Stomach smooth muscle (tissue), 2 donors: ENCODE data around the gene FEN1.

Experiments
- H3K27ac ChIP-seq: one replicate; pipeline ENCODE4 v1.7.0; 2013; ENCODE audit warnings: mild to moderate bottlenecking, low read length, inconsistent platforms
- H3K27me3 ChIP-seq, 2 donors: one replicate each; pipeline ENCODE4 v1.7.0; 2013; ENCODE audit warnings: low read length in 2 of 2; ENCODE audit not compliant: insufficient read depth in 2 of 2, control insufficient read depth in 1 of 2
- H3K36me3 ChIP-seq, 2 donors: one replicate each; pipeline ENCODE4 v1.7.0; 2013; ENCODE audit warnings: low read length in 2 of 2; ENCODE audit not compliant: control insufficient read depth in 2 of 2, insufficient read depth in 2 of 2
- H3K4me1 ChIP-seq: one replicate; pipeline ENCODE4 v1.7.0; 2013; ENCODE audit warnings: low read length; ENCODE audit not compliant: control insufficient read depth, insufficient read depth
- H3K4me3 ChIP-seq, 2 donors: one replicate each; pipeline ENCODE4 v1.7.0; 2013; ENCODE audit warnings: low read length in 2 of 2
- H3K9ac ChIP-seq, 2 donors: one replicate each; pipeline ENCODE4 v1.7.0; 2013; ENCODE audit warnings: low read length in 2 of 2, mild to moderate bottlenecking in 1 of 2
- H3K9me3 ChIP-seq, 2 donors: one replicate each; pipeline ENCODE4 v1.7.0; 2013; ENCODE audit warnings: low read length in 2 of 2; ENCODE audit not compliant: control insufficient read depth in 2 of 2
- donor health status: healthy.
- donor health status: Pancreatic carcinoma.

The FEN1 gene

DNA sequence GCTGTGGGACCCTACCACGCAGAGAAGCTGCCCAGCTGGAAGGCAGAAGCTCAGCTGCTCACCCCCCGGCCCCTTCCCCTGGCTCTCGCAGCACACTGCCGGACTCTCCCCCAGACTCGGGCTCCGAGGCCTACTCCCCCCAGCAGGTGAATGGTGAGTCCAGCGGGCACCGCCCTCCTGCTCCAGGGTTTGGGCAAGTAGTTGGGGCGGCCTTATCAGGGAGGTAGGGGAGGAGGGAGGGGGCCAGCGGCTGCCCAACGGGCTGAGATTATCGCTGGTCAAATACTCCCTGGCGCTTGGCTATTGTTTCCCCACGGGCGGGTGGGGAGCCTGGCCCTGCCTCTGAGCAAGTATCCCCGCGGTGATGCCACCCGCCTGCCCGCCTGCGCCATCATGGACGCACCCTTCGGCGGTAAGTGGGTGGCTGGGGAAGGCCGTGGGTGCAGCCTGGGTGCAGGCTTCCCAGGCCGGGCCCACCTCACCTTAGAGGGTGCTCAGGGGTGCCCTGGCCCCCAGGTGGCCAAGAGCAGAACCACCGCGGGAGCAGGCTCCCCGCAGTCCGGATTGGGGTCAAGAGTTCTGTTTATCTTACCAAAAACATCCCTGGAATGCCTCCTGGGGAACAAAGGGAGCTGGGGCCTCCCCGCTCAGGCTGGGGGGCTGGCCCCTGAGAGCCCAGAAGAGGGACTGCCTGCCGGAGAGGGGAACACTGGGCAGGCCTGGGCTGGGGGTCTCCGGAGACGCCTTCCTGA is 23.4 kb upstream of the FEN1 start:
- Histone ChIP-seq H3K4me1 (no peaks in the 10 kb centered on the region), H3K36me3 (no peaks in the 10 kb centered on the region), H3K27ac (no peak overlapping the region), H3K9ac (no peak overlapping the region), H3K27me3 (peaks cover under 1 to 1% of the 10 kb centered on the region in 2 donors), H3K4me3 (no peak overlapping the region), H3K9me3 (no peaks in the 10 kb centered on the region)

DNA sequence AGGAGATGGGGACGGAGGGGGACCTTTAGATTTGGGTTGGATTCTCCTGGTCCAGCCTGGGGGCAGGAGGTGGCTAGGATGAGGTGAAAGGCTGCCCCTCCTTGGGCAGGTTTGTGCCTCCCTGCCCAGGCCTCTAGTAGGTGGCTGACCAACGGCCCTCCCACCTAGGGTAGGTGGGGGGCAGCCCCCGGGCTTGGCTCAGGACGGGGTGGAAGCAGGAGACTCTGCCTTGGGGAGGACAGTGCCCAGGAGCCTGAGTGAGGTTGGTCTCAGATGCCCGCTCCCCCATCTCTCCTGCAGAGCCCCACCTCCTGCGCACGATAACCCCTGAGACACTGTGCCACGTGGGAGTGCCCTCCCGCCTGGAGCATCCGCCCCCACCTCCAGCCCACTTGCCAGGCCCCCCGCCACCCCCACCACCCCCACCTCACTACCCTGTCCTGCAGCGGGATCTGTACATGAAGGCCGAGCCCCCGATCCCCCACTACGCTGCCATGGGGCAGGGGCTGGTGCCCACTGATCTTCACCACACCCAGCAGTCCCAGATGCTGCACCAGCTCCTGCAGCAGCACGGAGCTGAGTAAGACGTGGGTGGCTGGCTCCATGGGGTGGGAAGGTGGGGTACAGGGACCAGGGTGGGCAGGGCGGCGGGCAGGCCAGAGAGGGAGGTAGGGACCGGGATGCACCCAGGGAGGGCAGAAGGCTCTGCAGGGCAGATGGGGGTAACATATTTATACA is 22.6 kb upstream of the FEN1 start:
- H3K36me3 ChIP-seq: no peaks in the 10 kb centered on the region
- no peaks in the 10 kb centered on the region for H3K4me1 ChIP-seq
- no peaks in the 10 kb centered on the region for H3K27me3 ChIP-seq
- no peak overlapping the region for H3K4me3 ChIP-seq
- no peaks in the 10 kb centered on the region for H3K9me3 ChIP-seq
- H3K9ac ChIP-seq: no peak overlapping the region
- H3K27ac ChIP-seq: no peak overlapping the region

DNA sequence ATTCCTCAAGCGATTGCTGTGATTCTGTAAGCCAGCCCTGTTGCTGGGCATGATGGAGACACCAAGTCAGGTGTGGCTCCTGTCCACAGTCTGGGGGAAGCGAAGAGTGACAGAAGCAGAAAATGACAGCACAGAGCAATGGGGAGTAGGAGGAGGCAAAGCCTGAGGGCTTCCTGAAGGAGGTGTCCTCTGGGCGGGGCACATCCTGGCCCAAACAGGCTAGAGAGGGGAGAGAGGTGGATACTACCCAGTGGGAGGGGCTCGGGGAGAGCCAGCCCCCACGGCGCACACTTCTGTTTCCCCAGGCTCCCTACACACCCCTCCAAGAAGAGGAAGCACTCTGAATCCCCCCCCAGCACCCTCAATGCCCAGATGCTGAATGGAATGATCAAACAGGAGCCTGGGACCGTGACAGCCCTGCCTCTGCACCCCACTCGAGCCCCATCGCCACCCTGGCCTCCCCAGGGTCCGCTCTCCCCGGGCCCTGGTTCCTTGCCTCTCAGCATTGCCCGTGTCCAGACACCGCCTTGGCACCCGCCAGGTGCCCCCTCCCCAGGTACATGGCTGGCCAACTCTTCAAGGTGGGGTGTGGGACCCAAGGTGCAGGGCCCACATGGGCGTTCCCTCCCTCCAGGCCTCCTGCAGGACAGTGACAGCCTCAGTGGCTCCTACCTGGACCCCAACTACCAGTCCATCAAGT is 21.4 kb upstream of the FEN1 start:
- Histone ChIP-seq H3K9ac (no peak overlapping the region), H3K4me3 (no peak overlapping the region), H3K27ac (no peak overlapping the region), H3K27me3 (no peaks in the 10 kb centered on the region), H3K9me3 (no peaks in the 10 kb centered on the region), H3K36me3 (no peaks in the 10 kb centered on the region), H3K4me1 (no peaks in the 10 kb centered on the region)

GRCh38 chr11:61771985-61772455 is 20.7 kb upstream of the FEN1 start:
- Histone ChIP-seq H3K9me3 (no peaks in the 10 kb centered on the region), H3K27me3 (no peaks in the 10 kb centered on the region), H3K27ac (no peak overlapping the region), H3K36me3 (no peaks in the 10 kb centered on the region), H3K9ac (no peak overlapping the region), H3K4me3 (no peak overlapping the region), H3K4me1 (peaks cover 2% of the 10 kb centered on the region)

DNA sequence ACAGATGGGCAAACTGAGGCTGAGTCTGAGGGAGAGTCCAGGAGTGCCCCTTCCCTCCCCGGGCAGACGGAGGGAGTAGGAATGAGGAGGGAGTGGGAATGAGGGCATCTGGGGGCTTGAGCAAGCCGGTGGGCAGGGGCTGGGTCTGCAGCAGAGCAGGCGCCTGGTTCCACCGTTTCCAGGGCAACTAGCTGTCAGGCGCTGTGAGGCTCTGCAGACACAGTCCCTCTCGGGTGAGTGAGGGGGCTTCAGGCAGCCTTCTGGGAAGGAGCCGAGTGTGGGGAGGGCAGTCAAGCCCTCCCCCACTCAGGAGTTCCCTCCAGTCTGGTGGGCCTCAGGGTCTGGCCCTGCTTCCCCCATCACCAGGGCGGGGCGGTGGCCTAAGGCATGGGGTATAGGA is 19.4 kb upstream of the FEN1 start:
- H3K36me3 ChIP-seq: no peaks in the 10 kb centered on the region
- H3K9ac ChIP-seq: no peak overlapping the region
- no peak overlapping the region for H3K27ac ChIP-seq
- H3K4me3 ChIP-seq: no peak overlapping the region
- peaks cover 2% of the 10 kb centered on the region for H3K4me1 ChIP-seq
- no peaks in the 10 kb centered on the region for H3K27me3 ChIP-seq
- no peaks in the 10 kb centered on the region for H3K9me3 ChIP-seq

DNA sequence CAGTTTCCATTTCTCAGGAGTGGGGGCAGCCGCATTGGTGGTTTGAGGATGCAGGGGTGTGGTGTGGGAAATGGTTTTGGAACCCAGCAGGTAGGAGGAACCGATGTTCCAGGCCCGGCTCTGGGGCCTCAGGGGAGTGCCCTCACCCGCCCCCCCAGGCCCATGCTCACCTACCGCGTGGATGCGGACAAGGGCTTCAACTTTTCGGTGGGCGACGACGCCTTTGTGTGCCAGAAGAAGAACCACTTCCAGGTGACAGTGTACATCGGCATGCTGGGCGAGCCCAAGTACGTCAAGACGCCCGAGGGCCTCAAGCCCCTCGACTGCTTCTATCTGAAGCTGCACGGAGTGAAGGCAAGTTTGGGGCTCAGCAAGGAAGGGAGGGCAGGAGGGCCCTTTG is 18.9 kb upstream of the FEN1 start:
- H3K9ac ChIP-seq: no peak overlapping the region
- no peaks in the 10 kb centered on the region for H3K27me3 ChIP-seq
- H3K4me1 ChIP-seq: peaks cover 2% of the 10 kb centered on the region
- no peak overlapping the region for H3K27ac ChIP-seq
- H3K4me3 ChIP-seq: no peak overlapping the region
- H3K36me3 ChIP-seq: no peaks in the 10 kb centered on the region
- no peaks in the 10 kb centered on the region for H3K9me3 ChIP-seq

GRCh38 chr11:61774411-61774810 is 18.3 kb upstream of the FEN1 start:
- no peak overlapping the region for H3K9ac ChIP-seq
- no peaks in the 10 kb centered on the region for H3K27me3 ChIP-seq
- peaks cover 2% of the 10 kb centered on the region for H3K4me1 ChIP-seq
- no peaks in the 10 kb centered on the region for H3K36me3 ChIP-seq
- H3K9me3 ChIP-seq: no peaks in the 10 kb centered on the region
- H3K4me3 ChIP-seq: no peak overlapping the region
- no peak overlapping the region for H3K27ac ChIP-seq

DNA sequence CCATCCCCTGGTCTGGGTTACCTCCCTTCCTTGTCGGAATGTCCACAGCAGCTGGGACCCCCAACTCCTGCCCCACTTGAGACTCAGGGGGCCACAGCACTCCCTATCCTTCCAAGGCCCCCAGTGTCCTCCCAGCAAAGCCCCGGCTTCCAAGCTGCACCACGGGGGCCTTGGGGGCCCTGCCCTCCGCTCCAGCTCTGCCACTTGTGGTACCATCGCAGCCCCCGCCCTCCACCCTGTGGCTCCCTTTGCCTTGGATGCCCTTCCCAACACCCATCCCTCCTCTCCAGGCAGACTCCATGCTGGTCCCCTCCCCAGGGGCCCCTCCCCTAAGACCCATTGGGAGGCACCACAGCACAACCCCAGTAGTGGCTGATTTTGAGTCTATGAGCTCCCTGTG is 17.6 kb upstream of the FEN1 start:
- H3K9ac ChIP-seq: no peak overlapping the region

DNA sequence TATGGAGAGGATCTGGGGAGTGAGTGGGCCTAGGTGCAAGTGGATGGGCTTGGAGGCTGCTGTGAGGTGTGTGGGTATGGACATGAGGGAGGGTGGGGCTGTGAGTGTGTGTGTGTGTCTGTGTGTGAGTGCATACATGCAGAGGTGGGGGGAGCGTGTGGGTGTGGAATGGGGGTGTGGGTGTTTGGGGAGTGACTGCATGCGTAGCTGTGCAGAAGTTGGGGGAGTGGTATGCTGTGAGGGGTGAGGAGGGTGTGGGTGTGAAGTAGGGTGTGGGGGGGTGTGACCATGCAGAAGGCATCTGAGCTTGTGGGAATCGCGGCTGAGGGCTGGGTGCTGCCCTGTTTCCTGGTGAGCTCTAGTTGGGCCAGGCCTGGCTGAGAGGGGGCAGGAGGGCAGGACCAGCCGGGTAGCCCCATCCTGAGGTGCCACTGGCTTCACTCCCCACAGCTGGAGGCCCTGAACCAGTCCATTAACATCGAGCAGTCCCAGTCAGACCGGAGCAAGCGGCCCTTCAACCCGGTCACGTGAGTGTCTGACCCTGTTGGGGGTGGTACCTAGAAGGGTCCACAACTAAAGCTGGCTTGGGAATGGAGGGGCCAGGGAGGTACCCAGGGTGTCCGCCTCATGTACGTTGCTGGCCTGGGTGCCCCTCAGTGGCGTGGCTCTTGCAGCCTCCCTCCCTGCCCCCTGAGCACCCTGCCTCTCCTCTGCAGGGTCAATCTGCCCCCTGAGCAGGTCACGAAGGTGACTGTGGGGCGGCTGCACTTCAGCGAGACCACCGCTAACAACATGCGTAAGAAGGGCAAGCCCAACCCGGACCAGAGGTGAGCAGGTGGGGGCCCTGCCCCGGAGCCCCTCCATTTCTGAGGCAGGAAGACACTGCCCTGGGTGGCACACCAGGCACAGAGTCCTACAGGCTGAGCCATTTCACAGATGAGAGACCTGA is 16.8 kb upstream of the FEN1 start:
- Histone ChIP-seq H3K9me3 (no peaks in the 10 kb centered on the region), H3K36me3 (no peaks in the 10 kb centered on the region), H3K27ac (no peak overlapping the region), H3K27me3 (no peaks in the 10 kb centered on the region), H3K4me1 (peaks cover 2% of the 10 kb centered on the region), H3K4me3 (no peak overlapping the region), H3K9ac (no peak overlapping the region)

More for the DNA sequence above, 17.6 kb upstream of the FEN1 start:
- no peaks in the 10 kb centered on the region for H3K36me3 ChIP-seq
- no peaks in the 10 kb centered on the region for H3K9me3 ChIP-seq
- no peak overlapping the region for H3K27ac ChIP-seq
- H3K4me3 ChIP-seq: no peak overlapping the region
- H3K27me3 ChIP-seq: no peaks in the 10 kb centered on the region
- H3K4me1 ChIP-seq: peaks cover 2% of the 10 kb centered on the region

GRCh38 chr11:61776561-61777075 is 16.1 kb upstream of the FEN1 start:
- Histone ChIP-seq H3K36me3 (no peaks in the 10 kb centered on the region), H3K9ac (no peak overlapping the region), H3K27ac (no peak overlapping the region), H3K4me3 (no peak overlapping the region), H3K9me3 (no peaks in the 10 kb centered on the region), H3K4me1 (peaks cover 2% of the 10 kb centered on the region), H3K27me3 (no peaks in the 10 kb centered on the region)
